H1 (cell line): ENCODE data around the gene CCDC178. TPM values are rescaled to one million over a fixed set of nuclear protein-coding genes. Genes with fewer than 3 reads are reported as not detected.

ENCODE experiments used
- CTCF ChIA-PET: fragments of 300-600 bp; sonication (Branson Sonifier 250); formaldehyde crosslinking; loops from one replicate; lab custom pipeline; 2021; ENCODE audit not compliant: partially characterized antibody; lab: Charles Lee
- POLR2A ChIA-PET: fragments of 300-600 bp; sonication (Branson Sonifier 250); formaldehyde crosslinking; loops from one replicate; lab custom pipeline; 2021; ENCODE audit warnings: inconsistent platforms; ENCODE audit not compliant: partially characterized antibody; lab: Charles Lee
- DNase-seq, 2 experiments: peaks; one replicate each; pipeline versions ENCODE4 v3.0.0 to v3.0.0-alpha.2; 2010 to 2022; ENCODE audit warnings: low spot score in 2 of 2, low read depth in 1 of 2, mixed read lengths in 1 of 2
- FAIRE-seq: peaks from 2 replicates; lab custom pipeline; 2011; peaks lifted over from hg19 to GRCh38; lab: Jason Lieb, UNC
- H2AFZ ChIP-seq: 2 replicates; pipeline ENCODE4 v1.8.1; 2012; ENCODE audit warnings: low read length, inconsistent platforms
- H2AK5ac ChIP-seq: 2 replicates; pipeline ENCODE4 v1.6.1; 2013; ENCODE audit warnings: low read depth, low read length
- H2BK120ac ChIP-seq: replicated peaks from 2 replicates; pipeline ENCODE3; 2013; ENCODE audit warnings: low read depth, low read length, inconsistent platforms
- H2BK12ac ChIP-seq: 2 replicates; pipeline ENCODE4 v1.6.1; 2013; ENCODE audit warnings: low read depth, low read length
- H2BK15ac ChIP-seq: 2 replicates; pipeline ENCODE4 v1.6.1; 2013; ENCODE audit warnings: low read length
- H2BK20ac ChIP-seq: 2 replicates; pipeline ENCODE4 v1.6.1; 2013; ENCODE audit warnings: low read length
- H2BK5ac ChIP-seq: 2 replicates; pipeline ENCODE4 v1.6.1; 2013; ENCODE audit warnings: low read depth, low read length
- H3K14ac ChIP-seq: 2 replicates; pipeline ENCODE4 v1.6.1; 2013; ENCODE audit warnings: inconsistent platforms; ENCODE audit not compliant: insufficient read length
- H3K18ac ChIP-seq: 2 replicates; pipeline ENCODE4 v1.6.1; 2013; ENCODE audit warnings: low read length; ENCODE audit errors: extremely low read depth
- H3K23ac ChIP-seq: 2 replicates; pipeline ENCODE4 v1.6.1; 2013; ENCODE audit warnings: inconsistent platforms; ENCODE audit not compliant: insufficient read length
- H3K23me2 ChIP-seq: 2 replicates; pipeline ENCODE4 v1.6.1; 2013; ENCODE audit warnings: low read depth, low read length
- H3K27ac ChIP-seq: 2 replicates; pipeline ENCODE4 v1.6.1; 2011; ENCODE audit warnings: low read depth, low read length, inconsistent platforms
- H3K27me3 ChIP-seq, 4 experiments: replicated peaks in 1 of 4; 1 replicate in 1 of 4; 2 replicates in 3 of 4; pipeline versions ENCODE4 v1.6.1 to v1.8.1; 2011 to 2013; ENCODE audit warnings: low read length in 3 of 4, mild to moderate bottlenecking in 3 of 4, inconsistent platforms in 2 of 4, mixed read lengths in 2 of 4, moderate library complexity in 1 of 4; ENCODE audit not compliant: control insufficient read depth in 3 of 4, insufficient read depth in 3 of 4; ENCODE audit errors: extremely low read depth in 1 of 4
- H3K36me3 ChIP-seq, 4 experiments: 2 replicates each; pipeline versions ENCODE4 v1.6.1 to v1.8.1; 2011 to 2013; ENCODE audit warnings: mild to moderate bottlenecking in 4 of 4, low read length in 3 of 4, moderate library complexity in 2 of 4, control low read depth in 1 of 4, inconsistent platforms in 1 of 4; ENCODE audit not compliant: insufficient read depth in 4 of 4, control insufficient read depth in 2 of 4
- H3K4ac ChIP-seq: replicated peaks from 2 replicates; pipeline ENCODE3; 2013; ENCODE audit warnings: low read length, low read depth, mixed read lengths, inconsistent platforms; ENCODE audit not compliant: insufficient read length
- H3K4me1 ChIP-seq, 4 experiments: replicated peaks in 1 of 4; 1 replicate in 1 of 4; 2 replicates in 3 of 4; pipeline versions ENCODE4 v1.6.1 to v1.8.1; 2011 to 2013; ENCODE audit warnings: low read length in 3 of 4, inconsistent platforms in 2 of 4, mixed read lengths in 1 of 4; ENCODE audit not compliant: insufficient read depth in 4 of 4, control insufficient read depth in 3 of 4
- H3K4me2 ChIP-seq, 2 experiments: 2 replicates each; pipeline versions ENCODE4 v1.6.1 to v1.8.1; 2011 to 2013; ENCODE audit warnings: low read depth in 2 of 2, low read length in 2 of 2, control low read depth in 1 of 2, inconsistent platforms in 1 of 2, mild to moderate bottlenecking in 1 of 2; ENCODE audit not compliant: insufficient read depth in 1 of 2
- H3K4me3 ChIP-seq, 4 experiments: fragments of 200-600, 300-600 bp in 1 of 4; sonication (generic), shearing (Covaris generic), sonication (Bioruptor Twin) in 1 of 4; 2 replicates each; pipeline versions ENCODE4 v1.5.1 to v1.8.1; 2011 to 2016; ENCODE audit warnings: low read length in 4 of 4, low read depth in 3 of 4, control low read depth in 2 of 4, inconsistent platforms in 2 of 4, mild to moderate bottlenecking in 2 of 4, mixed read lengths in 1 of 4, moderate library complexity in 1 of 4; ENCODE audit not compliant: insufficient read depth in 2 of 4; ENCODE audit errors: extremely low read depth in 1 of 4
- H3K56ac ChIP-seq: replicated peaks from 2 replicates; pipeline ENCODE3; 2013; ENCODE audit warnings: low read depth, mild to moderate bottlenecking, mixed read lengths, low read length, inconsistent platforms; ENCODE audit not compliant: insufficient read length
- H3K79me1 ChIP-seq: 2 replicates; pipeline ENCODE4 v1.6.1; 2013; ENCODE audit warnings: low read depth, low read length, control low read depth
- H3K79me2 ChIP-seq, 2 experiments: 2 replicates each; pipeline versions ENCODE4 v1.6.1 to v1.8.1; 2012 to 2013; ENCODE audit warnings: low read length in 2 of 2, mild to moderate bottlenecking in 2 of 2, inconsistent platforms in 1 of 2; ENCODE audit not compliant: insufficient read depth in 2 of 2, control insufficient read depth in 1 of 2
- H3K9ac ChIP-seq, 4 experiments: replicated peaks in 1 of 4; 1 replicate in 1 of 4; 2 replicates in 3 of 4; pipeline versions ENCODE4 v1.6.1 to v1.8.1; 2011 to 2013; ENCODE audit warnings: low read depth in 3 of 4, low read length in 3 of 4, control low read depth in 2 of 4, mild to moderate bottlenecking in 2 of 4, moderate library complexity in 2 of 4, inconsistent platforms in 1 of 4; ENCODE audit errors: extremely low read depth in 1 of 4
- H3K9me3 ChIP-seq, 2 experiments: 2 replicates each; pipeline versions ENCODE4 v1.6.1 to v1.8.1; 2012 to 2013; ENCODE audit warnings: mild to moderate bottlenecking in 2 of 2, moderate library complexity in 2 of 2, control low read depth in 1 of 2, inconsistent platforms in 1 of 2, low read depth in 1 of 2, low read length in 1 of 2, mixed read lengths in 1 of 2; ENCODE audit not compliant: insufficient read depth in 2 of 2
- H4K20me1 ChIP-seq, 2 experiments: replicated peaks in 1 of 2; 2 replicates each; pipeline versions ENCODE3 to v1.8.1; 2011 to 2013; ENCODE audit warnings: inconsistent platforms in 2 of 2, low read length in 2 of 2, mild to moderate bottlenecking in 1 of 2; ENCODE audit not compliant: insufficient read depth in 2 of 2, control insufficient read depth in 1 of 2
- H4K5ac ChIP-seq: 2 replicates; pipeline ENCODE4 v1.6.1; 2013; ENCODE audit warnings: low read length, low read depth, mixed read lengths, inconsistent platforms; ENCODE audit not compliant: insufficient read length
- H4K8ac ChIP-seq: 2 replicates; pipeline ENCODE4 v1.8.0; 2013; ENCODE audit warnings: mild to moderate bottlenecking, moderate library complexity, low read length, inconsistent platforms; ENCODE audit not compliant: insufficient read depth; ENCODE audit errors: extremely low read depth
- H4K91ac ChIP-seq: replicated peaks from 2 replicates; pipeline ENCODE3; 2013; ENCODE audit warnings: low read length, mixed read lengths, inconsistent platforms; ENCODE audit not compliant: insufficient read length
- RAD21 ChIP-seq, 2 experiments: IDR thresholded peaks in 1 of 2; conservative IDR thresholded peaks in 1 of 2; 2 replicates each; pipeline ENCODE4 v1.6.1; 2011; ENCODE audit warnings: low read depth in 2 of 2, low read length in 2 of 2, improper control_type of control experiment in 1 of 2, inconsistent platforms in 1 of 2, mild to moderate bottlenecking in 1 of 2, moderate library complexity in 1 of 2
- WGBS, 2 experiments: shearing (Covaris generic) in 1 of 2; methylation state at CpG; one replicate each; pipeline versions ENCODE4 v1.1.6 to v1.1.7; 2013 to 2015; ENCODE audit warnings: low lambda C conversion rate in 2 of 2, mixed read lengths in 2 of 2, inconsistent platforms in 1 of 2, low coverage in 1 of 2, missing lambda C conversion rate in 1 of 2; ENCODE audit not compliant: insufficient replicate concordance in 2 of 2, insufficient coverage in 1 of 2, insufficient read length in 1 of 2; ENCODE audit errors: extremely low coverage in 1 of 2, missing lambda C conversion rate in 1 of 2; 5-methylcytosine and 5-hydroxymethylcytosine counted together
- polyA plus RNA-seq, 7 experiments: library from polyadenylated mRNA; depleted of rRNA in 3 of 7; stranded (reverse) in 5 of 7; unstranded in 2 of 7; fragments of >200 nt in 5 of 7; fragments of 200-250 nt in 2 of 7; gene quantifications; 1 replicate in 5 of 7; 2 replicates in 1 of 7; 4 replicates in 1 of 7; pipeline versions ENCODE4 v1.2.1 to v1.2.3, GENCODE V29; 2011 to 2013; ENCODE audit warnings: missing spikeins in 2 of 7, mixed read lengths in 2 of 7
- total RNA-seq: library from RNA; stranded (reverse); fragmentation: NEBNext Ultra II Directional; extraction: Animal tissue kit (Norgen Biotek cat#: 25700); gene quantifications from 2 replicates; pipeline ENCODE4 v1.2.1, GENCODE V29; 2021

The CCDC178 gene
- total and polyA plus RNA-seq, 2 of the 8 experiments (the other 6 are each of a cell fraction or from before 2014, with no cell fraction given) = not detected

- Histone ChIP-seq H4K5ac (no peak overlapping the region), H2AFZ (no peak overlapping the region), H2BK5ac (no peak overlapping the region), H3K4me3 (no peak overlapping the region), H2AK5ac (no peak overlapping the region), H3K27ac (no peak overlapping the region), H4K91ac (no peak overlapping the region), H3K4ac (no peak overlapping the region), H3K23me2 (no peaks in the 10 kb centered on the region), H3K18ac (no peak overlapping the region), H3K9me3 (no peaks in the 10 kb centered on the region), H3K79me2 (no peaks in the 10 kb centered on the region), H3K36me3 (no peaks in the 10 kb centered on the region), H3K4me1 (no peaks in the 10 kb centered on the region), H3K4me2 (no peak overlapping the region), H2BK12ac (no peak overlapping the region), H3K23ac (no peak overlapping the region), H3K9ac (no peak overlapping the region), H3K56ac (no peak overlapping the region), H4K20me1 (no peaks in the 10 kb centered on the region), H3K14ac (no peak overlapping the region), H2BK15ac (no peak overlapping the region), H3K79me1 (no peaks in the 10 kb centered on the region), H4K8ac (no peak overlapping the region), H2BK120ac (no peak overlapping the region), H3K27me3 (no peaks in the 10 kb centered on the region), H2BK20ac (no peak overlapping the region)
- FAIRE-seq (no peak), DNase-seq (no peak)
- TF ChIP-seq RAD21 (IDR thresholded peaks at IDR 0.05 in 1 of 2, conservative IDR thresholded peaks at IDR 0.05 in 1 of 2; ENCODE audit: low read depth in 2 of 2, low read length in 2 of 2) = no peak
- ChIA-PET CTCF (no interaction called here), POLR2A (no interaction called here)
- WGBS, 2 experiments = 98% methylated on average over 4 of the region's 4 CpGs; no CpG with 5 or more reads in 1 of the 2 experiments
Observed at GRCh38 chr18:33375829-33376228, 64.7 kb downstream of the CCDC178 start.
